GM23248 (cell line): ENCODE measurements around the gene BTG3. TPM values are rescaled to one million over a fixed set of nuclear protein-coding genes. Genes with fewer than 3 reads are reported as not detected.

Experiments
- DNase-seq: peaks from one replicate; pipeline ENCODE4 v3.0.0-alpha.2; 2015
- H2AFZ ChIP-seq: fragments of 200-600 bp; sonication (generic); 2 replicates; pipeline ENCODE4 v1.6.1; 2016; ENCODE audit warnings: antibody characterized with exemption
- H3F3A ChIP-seq: fragments of 200-600 bp; sonication (generic); 2 replicates; pipeline ENCODE4 v1.6.1; 2016; ENCODE audit warnings: mild to moderate bottlenecking, antibody characterized with exemption, mixed run types; ENCODE audit not compliant: insufficient read depth
- H3K27ac ChIP-seq: fragments of 200-600 bp; sonication (generic); 2 replicates; pipeline ENCODE4 v1.5.1; 2016; ENCODE audit warnings: mild to moderate bottlenecking
- H3K27me3 ChIP-seq: fragments of 200-600 bp; sonication (generic); replicated peaks from 2 replicates; pipeline ENCODE4 v1.6.1; 2016; ENCODE audit warnings: mild to moderate bottlenecking; ENCODE audit not compliant: insufficient read depth
- H3K36me3 ChIP-seq: fragments of 200-600 bp; sonication (generic); 2 replicates; pipeline ENCODE4 v1.6.1; 2016; ENCODE audit warnings: low read depth, mild to moderate bottlenecking
- H3K4me1 ChIP-seq: fragments of 200-600 bp; sonication (generic); 2 replicates; pipeline ENCODE4 v1.6.1; 2016; ENCODE audit warnings: mild to moderate bottlenecking; ENCODE audit not compliant: insufficient read depth
- H3K4me2 ChIP-seq: fragments of 200-600 bp; sonication (generic); one replicate; pipeline ENCODE4 v1.6.1; 2016; ENCODE audit warnings: mild to moderate bottlenecking; ENCODE audit not compliant: unreplicated experiment
- H3K4me3 ChIP-seq: fragments of 200-600 bp; sonication (generic); 2 replicates; pipeline ENCODE4 v1.5.1; 2016; ENCODE audit warnings: mild to moderate bottlenecking
- H3K79me2 ChIP-seq: fragments of 200-600 bp; sonication (generic); 2 replicates; pipeline ENCODE4 v1.6.1; 2016; ENCODE audit warnings: mild to moderate bottlenecking; ENCODE audit not compliant: insufficient read depth
- H3K9ac ChIP-seq: fragments of 200-600 bp; sonication (generic); 2 replicates; pipeline ENCODE4 v1.6.1; 2016; ENCODE audit warnings: mild to moderate bottlenecking
- H3K9me2 ChIP-seq: fragments of 200-600 bp; sonication (generic); 2 replicates; pipeline ENCODE4 v1.6.1; 2016; ENCODE audit warnings: mixed run types, mild to moderate bottlenecking, moderate library complexity; ENCODE audit not compliant: insufficient read depth
- H3K9me3 ChIP-seq: fragments of 200-600 bp; sonication (generic); one replicate; pipeline ENCODE4 v1.6.1; 2017; ENCODE audit warnings: low read depth
- H4K20me1 ChIP-seq: fragments of 200-600 bp; sonication (generic); 2 replicates; pipeline ENCODE4 v1.6.0; 2016; ENCODE audit not compliant: insufficient read depth
- EZH2 ChIP-seq: fragments of 200-600 bp; sonication (generic); IDR thresholded peaks from 2 replicates; pipeline ENCODE4 v1.6.1; 2018; ENCODE audit warnings: antibody characterized with exemption, mild to moderate bottlenecking; ENCODE audit not compliant: insufficient read depth, poor library complexity, severe bottlenecking
- EZH2phosphoT487 ChIP-seq: fragments of 200-600 bp; sonication (generic); IDR thresholded peaks from 2 replicates; pipeline ENCODE4 v1.6.1; 2018; ENCODE audit warnings: antibody characterized with exemption, moderate library complexity, mild to moderate bottlenecking, low read depth; ENCODE audit not compliant: insufficient read depth
- WGBS, 2 experiments: methylation state at CpG; one replicate each; pipeline ENCODE4 v1.1.6; 2015 to 2017; ENCODE audit warnings: low lambda C conversion rate in 2 of 2, low coverage in 1 of 2; ENCODE audit errors: missing lambda C conversion rate in 2 of 2; 5-methylcytosine and 5-hydroxymethylcytosine counted together
- in situ Hi-C: fragments of 300-500 bp; cut with MboI; formaldehyde crosslinking; loops from 2 replicates; pipeline ENCODE4 v1.15.0; 2020
- polyA plus RNA-seq: library from polyadenylated mRNA; unstranded; fragments of >200 nt; fragmentation: Nextera tagmentation; extraction: Ambion mirVana; gene quantifications from 2 replicates; pipeline ENCODE4 v1.2.1, GENCODE V29; 2016
- total RNA-seq: library from RNA; depleted of rRNA; stranded (reverse); fragments of >200 nt; shearing (Covaris generic); gene quantifications from 2 replicates; pipeline ENCODE4 v1.2.3, GENCODE V29; 2014

BTG3 gene
- total and polyA plus RNA-seq, 2 experiments from 2014 or later: 22.8 to 43.7 TPM

GRCh38 chr21:17570786-17571185 is 41.9 kb downstream of the BTG3 start:
- TF ChIP-seq EZH2phosphoT487: no peak
- TF ChIP-seq EZH2: no peak
- H3K9me3 ChIP-seq: no peaks in the 10 kb centered on the region
- no peaks in the 10 kb centered on the region for H3K4me1 ChIP-seq
- no peaks in the 10 kb centered on the region for H3F3A ChIP-seq
- no peak overlapping the region for H3K4me2 ChIP-seq
- no peak overlapping the region for H2AFZ ChIP-seq
- H3K4me3 ChIP-seq: no peak overlapping the region
- H3K36me3 ChIP-seq: no peaks in the 10 kb centered on the region
- in situ Hi-C loops: no loop called here
- no peaks in the 10 kb centered on the region for H3K79me2 ChIP-seq
- no peaks in the 10 kb centered on the region for H3K9me2 ChIP-seq
- H3K27me3 ChIP-seq: peaks cover 7% of the 10 kb centered on the region
- H4K20me1 ChIP-seq: no peaks in the 10 kb centered on the region
- no peak overlapping the region for H3K27ac ChIP-seq
- no peak for DNase-seq
- H3K9ac ChIP-seq: no peak overlapping the region
- 53 to 55% methylated on average over 9 of the region's 9 CpGs for WGBS, 2 experiments

GRCh38 chr21:17560377-17561025 is 52.2 kb downstream of the BTG3 start:
- H3K9me3 ChIP-seq: no peaks in the 10 kb centered on the region
- peaks cover 11% of the 10 kb centered on the region; the same call in 1 of the 2 replicates for H3K27me3 ChIP-seq
- H3K36me3 ChIP-seq: no peaks in the 10 kb centered on the region
- no peaks in the 10 kb centered on the region for H3K9me2 ChIP-seq
- DNase-seq: no peak
- H3K4me2 ChIP-seq: no peak overlapping the region
- 58 to 77% methylated on average over 5 of the region's 5 CpGs for WGBS, 2 experiments
- no peak overlapping the region for H3K27ac ChIP-seq
- no peaks in the 10 kb centered on the region for H4K20me1 ChIP-seq
- H3K9ac ChIP-seq: no peak overlapping the region
- TF ChIP-seq EZH2phosphoT487 (no peak), EZH2 (no peak)
- H3K79me2 ChIP-seq: no peaks in the 10 kb centered on the region
- in situ Hi-C loops: no loop called here
- H3F3A ChIP-seq: no peaks in the 10 kb centered on the region
- no peak overlapping the region for H2AFZ ChIP-seq
- no peaks in the 10 kb centered on the region for H3K4me1 ChIP-seq
- no peak overlapping the region for H3K4me3 ChIP-seq

GRCh38 chr21:17554679-17555465 is 57.8 kb downstream of the BTG3 start:
- H3K9ac ChIP-seq: no peak overlapping the region
- H4K20me1 ChIP-seq: no peaks in the 10 kb centered on the region
- no peaks in the 10 kb centered on the region for H3K9me2 ChIP-seq
- 45 to 49% methylated on average over 6 of the region's 6 CpGs for WGBS, 2 experiments
- no peaks in the 10 kb centered on the region for H3K27me3 ChIP-seq
- no peak overlapping the region for H3K27ac ChIP-seq
- H3F3A ChIP-seq: no peaks in the 10 kb centered on the region
- no peak overlapping the region for H3K4me3 ChIP-seq
- peak; percentile 11 for DNase-seq
- no peaks in the 10 kb centered on the region for H3K9me3 ChIP-seq
- no peak overlapping the region for H2AFZ ChIP-seq
- no peaks in the 10 kb centered on the region for H3K4me1 ChIP-seq
- no peaks in the 10 kb centered on the region for H3K36me3 ChIP-seq
- in situ Hi-C loops: no loop called here
- no peak for TF ChIP-seq EZH2
- no peak for TF ChIP-seq EZH2phosphoT487
- H3K79me2 ChIP-seq: no peaks in the 10 kb centered on the region
- no peak overlapping the region for H3K4me2 ChIP-seq

- no peaks in the 10 kb centered on the region for H3K4me1 ChIP-seq
- DNase-seq: no peak
- H3F3A ChIP-seq: no peaks in the 10 kb centered on the region
- H2AFZ ChIP-seq: no peak overlapping the region
- H3K27me3 ChIP-seq: no peaks in the 10 kb centered on the region
- H4K20me1 ChIP-seq: no peaks in the 10 kb centered on the region
- no peaks in the 10 kb centered on the region for H3K9me2 ChIP-seq
- H3K9me3 ChIP-seq: no peaks in the 10 kb centered on the region
- in situ Hi-C loops: no loop called here
- no peak overlapping the region for H3K27ac ChIP-seq
- H3K9ac ChIP-seq: no peak overlapping the region
- H3K4me2 ChIP-seq: no peak overlapping the region
- no peaks in the 10 kb centered on the region for H3K36me3 ChIP-seq
- 46 to 48% methylated on average over 2 of the region's 2 CpGs for WGBS, 2 experiments
- no peaks in the 10 kb centered on the region for H3K79me2 ChIP-seq
- no peak overlapping the region for H3K4me3 ChIP-seq
- TF ChIP-seq EZH2phosphoT487 (no peak), EZH2 (no peak)
Observed at GRCh38 chr21:17554120-17554519, 58.6 kb downstream of the BTG3 start.
